SK-N-SH (cell line): ENCODE results near the gene HS6ST1. TPM values are rescaled to one million over a fixed set of nuclear protein-coding genes. Genes with fewer than 3 reads are reported as not detected.

Source experiments
- CTCF ChIA-PET: fragments of 300-600, 350-600 bp; formaldehyde crosslinking; extraction: SDS; loops from one replicate; lab custom pipeline; 2021; lab: Yijun Ruan, JAX
- POLR2A ChIA-PET: fragments of 350-600 bp; sonication (Branson Sonifier 250); formaldehyde crosslinking; extraction: SDS; loops from one replicate; lab custom pipeline; 2020; ENCODE audit warnings: antibody characterized with exemption, inconsistent platforms; lab: Yijun Ruan, JAX
- DNase-seq: peaks from one replicate; pipeline ENCODE4 v3.0.0; 2012
- H2AFZ ChIP-seq: fragments of 200-600 bp; sonication (generic); 2 replicates; pipeline ENCODE4 v1.8.1; 2016; ENCODE audit warnings: antibody characterized with exemption, mild to moderate bottlenecking, low read depth
- H3F3A ChIP-seq: fragments of 200-600 bp; sonication (generic); replicated peaks from 2 replicates; pipeline ENCODE3; 2016; ENCODE audit warnings: antibody characterized with exemption, mild to moderate bottlenecking; ENCODE audit not compliant: insufficient read depth
- H3K27ac ChIP-seq, 2 experiments: fragments of 200-500 bp in 1 of 2; fragments of 200-600 bp in 1 of 2; sonication (Bioruptor generic) in 1 of 2; sonication (generic), shearing (Covaris generic) in 1 of 2; 2 replicates each; pipeline versions ENCODE4 v1.5.1 to v1.6.1; 2014 to 2016; ENCODE audit warnings: low read depth in 2 of 2, inconsistent platforms in 1 of 2, low read length in 1 of 2, mild to moderate bottlenecking in 1 of 2, mixed read lengths in 1 of 2
- H3K27me3 ChIP-seq: fragments of 200-600 bp; sonication (generic), shearing (Covaris generic); 2 replicates; pipeline ENCODE4 v1.6.1; 2016; ENCODE audit warnings: mixed run types; ENCODE audit not compliant: insufficient read depth
- H3K36me3 ChIP-seq, 2 experiments: fragments of 200-500 bp in 1 of 2; fragments of 200-600 bp in 1 of 2; sonication (Bioruptor generic) in 1 of 2; sonication (generic) in 1 of 2; replicated peaks in 1 of 2; 2 replicates each; pipeline versions ENCODE3 to v1.5.1; 2014 to 2016; ENCODE audit warnings: low read length in 1 of 2, mild to moderate bottlenecking in 1 of 2; ENCODE audit not compliant: insufficient read depth in 2 of 2, control insufficient read depth in 1 of 2
- H3K4me1 ChIP-seq, 2 experiments: fragments of 200-500 bp in 1 of 2; fragments of 200-600 bp in 1 of 2; sonication (Bioruptor generic) in 1 of 2; sonication (generic), shearing (Covaris generic) in 1 of 2; 2 replicates each; pipeline versions ENCODE4 v1.5.1 to v1.6.1; 2014 to 2016; ENCODE audit warnings: low read depth in 1 of 2, low read length in 1 of 2, mixed run types in 1 of 2; ENCODE audit not compliant: insufficient read depth in 2 of 2, control insufficient read depth in 1 of 2
- H3K4me2 ChIP-seq: fragments of 200-600 bp; sonication (generic), shearing (Covaris generic); 2 replicates; pipeline ENCODE4 v1.6.1; 2017; ENCODE audit warnings: mixed run types
- H3K4me3 ChIP-seq, 2 experiments: fragments of 200-500 bp in 1 of 2; fragments of 200-600 bp in 1 of 2; sonication (Bioruptor generic) in 1 of 2; sonication (generic), shearing (Covaris generic) in 1 of 2; 2 replicates each; pipeline versions ENCODE4 v1.5.1 to v1.8.1; 2014 to 2016; ENCODE audit warnings: low read depth in 2 of 2, inconsistent platforms in 1 of 2, low read length in 1 of 2, mild to moderate bottlenecking in 1 of 2, mixed read lengths in 1 of 2, moderate library complexity in 1 of 2
- H3K79me2 ChIP-seq: fragments of 200-600 bp; sonication (generic); 2 replicates; pipeline ENCODE4 v1.8.1; 2017; ENCODE audit warnings: mild to moderate bottlenecking; ENCODE audit not compliant: insufficient read depth
- H3K9ac ChIP-seq: fragments of 200-600 bp; sonication (generic); 2 replicates; pipeline ENCODE4 v1.6.1; 2017; ENCODE audit warnings: mixed run types
- H3K9me2 ChIP-seq: fragments of 200-600 bp; sonication (generic); 2 replicates; pipeline ENCODE4 v1.6.1; 2017; ENCODE audit warnings: mixed run types
- H3K9me3 ChIP-seq: fragments of 200-600 bp; sonication (generic); 2 replicates; pipeline ENCODE4 v1.6.1; 2017; ENCODE audit warnings: mixed run types, mild to moderate bottlenecking, moderate library complexity
- H4K20me1 ChIP-seq: fragments of 200-600 bp; sonication (generic); 2 replicates; pipeline ENCODE4 v1.6.1; 2017; ENCODE audit warnings: mild to moderate bottlenecking, mixed run types; ENCODE audit not compliant: insufficient read depth
- CTCF ChIP-seq: fragments of 200-600 bp; sonication (generic); IDR thresholded peaks from 2 replicates; pipeline ENCODE4 v1.6.1; 2017; ENCODE audit warnings: antibody characterized with exemption, mild to moderate bottlenecking, moderate library complexity
- ELF1 ChIP-seq: IDR thresholded peaks from 2 replicates; pipeline ENCODE4 v1.4.0; 2012
- FOXJ3 ChIP-seq: sonication (generic); formaldehyde crosslinking; IDR thresholded peaks from 2 replicates; pipeline ENCODE4 v1.5.1; 2020; ENCODE audit warnings: mild to moderate bottlenecking, missing genetic modification reagents
- FOXM1 ChIP-seq: IDR thresholded peaks from 2 replicates; pipeline ENCODE4 v1.4.0; 2012; ENCODE audit warnings: low read depth, mild to moderate bottlenecking
- GABPA ChIP-seq: IDR thresholded peaks from 2 replicates; pipeline ENCODE4 v1.4.0; 2012; ENCODE audit warnings: low read depth, mild to moderate bottlenecking
- MAX ChIP-seq: IDR thresholded peaks from 2 replicates; pipeline ENCODE4 v1.4.0; 2012; ENCODE audit warnings: low read depth
- MXI1 ChIP-seq: IDR thresholded peaks from 2 replicates; pipeline ENCODE4 v1.6.1; 2012; ENCODE audit warnings: mild to moderate bottlenecking, low read depth, low read length, improper control_type of control experiment
- NFIC ChIP-seq: IDR thresholded peaks from 2 replicates; pipeline ENCODE4 v1.4.0; 2012; ENCODE audit warnings: borderline replicate concordance
- PBX3 ChIP-seq: IDR thresholded peaks from 2 replicates; pipeline ENCODE4; 2012
- RAD21 ChIP-seq: IDR thresholded peaks from 2 replicates; pipeline ENCODE4 v1.6.1; 2012; ENCODE audit warnings: mild to moderate bottlenecking, low read length
- RXRA ChIP-seq: IDR thresholded peaks from 2 replicates; pipeline ENCODE4 v1.4.0; 2012; ENCODE audit warnings: low read depth, mild to moderate bottlenecking, borderline replicate concordance
- SIN3A ChIP-seq: IDR thresholded peaks from 2 replicates; pipeline ENCODE4 v1.6.1; 2012; ENCODE audit warnings: low read depth, mild to moderate bottlenecking, low read length, moderate library complexity, borderline replicate concordance
- TEAD4 ChIP-seq: IDR thresholded peaks from 2 replicates; pipeline ENCODE4 v1.4.0; 2012; ENCODE audit warnings: mild to moderate bottlenecking, borderline replicate concordance; ENCODE audit not compliant: insufficient read depth
- USF1 ChIP-seq: IDR thresholded peaks from 2 replicates; pipeline ENCODE4 v1.4.0; 2012; ENCODE audit warnings: low read depth, borderline replicate concordance
- USF2 ChIP-seq: fragments of 150-350 bp; IDR thresholded peaks from 2 replicates; pipeline ENCODE4 v1.6.1; 2017; ENCODE audit warnings: antibody characterized with exemption, low read length, low read depth, borderline replicate concordance
- YY1 ChIP-seq: IDR thresholded peaks from 2 replicates; pipeline ENCODE4 v1.4.0; 2012; ENCODE audit warnings: low read depth, mild to moderate bottlenecking
- WGBS: methylation state at CpG from one replicate; pipeline ENCODE4 v1.1.6; 2017; ENCODE audit warnings: low lambda C conversion rate; 5-methylcytosine and 5-hydroxymethylcytosine counted together
- polyA plus RNA-seq, 3 experiments: library from polyadenylated mRNA; depleted of rRNA; stranded (reverse); fragments of >200 nt; gene quantifications; 2 replicates each; pipeline ENCODE4 v1.2.3, GENCODE V29; 2012

The HS6ST1 gene
- polyA plus RNA-seq, 1 of the 3 experiments (the other 2 are of a cell fraction): 5.9 TPM

GRCh38 chr2:128315122-128315828 lies 3.4 kb downstream of the HS6ST1 start:
- H3K79me2 ChIP-seq: peaks cover 6% of the 10 kb centered on the region; the same call in 1 of the 2 replicates
- POLR2A ChIA-PET: interaction anchor here (0.6 kb wide), 1 partner anchor 1061 kb away, joined by 3 read pairs; no protein-coding TSS in a partner anchor

More at GRCh38 chr2:128315122-128315828, 3.4 kb downstream of the HS6ST1 start:
- Histone ChIP-seq H2AFZ (no peak overlapping the region), H3K36me3 (peaks cover 0 to 2% of the 10 kb centered on the region in 2 experiments), H3K4me1 (peaks cover 0 to 73% of the 10 kb centered on the region in 2 experiments; a peak in 1 of 4 replicates), H4K20me1 (peaks cover 56% of the 10 kb centered on the region), H3K4me2 (no peak overlapping the region), H3K27ac (no peak overlapping the region), H3K9me2 (no peaks in the 10 kb centered on the region), H3K27me3 (no peaks in the 10 kb centered on the region), H3K9me3 (no peaks in the 10 kb centered on the region), H3K4me3 (no peak overlapping the region), H3F3A (no peaks in the 10 kb centered on the region), H3K9ac (no peak overlapping the region)
- WGBS: 95% methylated on average over 9 of the region's 12 CpGs
- peak; percentile 16 for DNase-seq
- TF ChIP-seq CTCF (no peak), YY1 (no peak), GABPA (no peak), PBX3 (no peak), RXRA (no peak), RAD21 (no peak), FOXM1 (no peak), TEAD4 (no peak), MXI1 (no peak), FOXJ3 (CRISPR knock-in tag) (no peak), ELF1 (no peak), MAX (no peak), USF1 (no peak), USF2 (no peak), SIN3A (no peak), NFIC (no peak)
- CTCF ChIA-PET: interaction anchor here (0.6 to 3.3 kb wide), 4 partner anchors 9 to 918 kb away, joined by 3 to 23 read pairs (median 10); no protein-coding TSS in a partner anchor
